ENCODE data around the gene VGLL1.

- TF ChIP-seq, protein P1, sequence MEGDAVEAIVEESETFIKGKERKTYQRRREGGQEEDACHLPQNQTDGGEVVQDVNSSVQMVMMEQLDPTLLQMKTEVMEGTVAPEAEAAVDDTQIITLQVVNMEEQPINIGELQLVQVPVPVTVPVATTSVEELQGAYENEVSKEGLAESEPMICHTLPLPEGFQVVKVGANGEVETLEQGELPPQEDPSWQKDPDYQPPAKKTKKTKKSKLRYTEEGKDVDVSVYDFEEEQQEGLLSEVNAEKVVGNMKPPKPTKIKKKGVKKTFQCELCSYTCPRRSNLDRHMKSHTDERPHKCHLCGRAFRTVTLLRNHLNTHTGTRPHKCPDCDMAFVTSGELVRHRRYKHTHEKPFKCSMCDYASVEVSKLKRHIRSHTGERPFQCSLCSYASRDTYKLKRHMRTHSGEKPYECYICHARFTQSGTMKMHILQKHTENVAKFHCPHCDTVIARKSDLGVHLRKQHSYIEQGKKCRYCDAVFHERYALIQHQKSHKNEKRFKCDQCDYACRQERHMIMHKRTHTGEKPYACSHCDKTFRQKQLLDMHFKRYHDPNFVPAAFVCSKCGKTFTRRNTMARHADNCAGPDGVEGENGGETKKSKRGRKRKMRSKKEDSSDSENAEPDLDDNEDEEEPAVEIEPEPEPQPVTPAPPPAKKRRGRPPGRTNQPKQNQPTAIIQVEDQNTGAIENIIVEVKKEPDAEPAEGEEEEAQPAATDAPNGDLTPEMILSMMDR (IDR thresholded peaks at IDR 0.05; ENCODE audit: low read length) = no peak
- TF ChIP-seq EZH2phosphoT487 (IDR thresholded peaks at IDR 0.05; ENCODE audit: low read length) = no peak
Observed at GRCh38 chrX:136531951-136532350, at the start of gene VGLL1.
